Transverse colon (tissue), 4 donors: ENCODE measurements around the gene SNIP1.

Experiments used
- EP300 ChIP-seq: sonication (generic); formaldehyde crosslinking; IDR thresholded peaks from one replicate; pipeline ENCODE4 v1.6.1; 2017; ENCODE audit warnings: antibody characterized with exemption, low read depth
- POLR2AphosphoS5 ChIP-seq, 3 donors: sonication (generic); formaldehyde crosslinking; IDR thresholded peaks; one replicate each; pipeline ENCODE4 v1.6.1; 2016; ENCODE audit warnings: antibody characterized with exemption in 3 of 3
- TF ChIP-seq, protein P1 (sequence below), 5 experiments: fragments of 200-600 bp in 3 of 5; fragments of 450-650 bp in 2 of 5; sonication (generic) in 3 of 5; IDR thresholded peaks; 1 replicate in 2 of 5; 2 replicates in 3 of 5; pipeline ENCODE4 v1.5.1; 2016 to 2017; ENCODE audit warnings: antibody characterized with exemption in 5 of 5, inconsistent platforms in 3 of 5, mild to moderate bottlenecking in 2 of 5, moderate library complexity in 1 of 5

- TF ChIP-seq EP300, result no peak
- TF ChIP-seq, protein P1, sequence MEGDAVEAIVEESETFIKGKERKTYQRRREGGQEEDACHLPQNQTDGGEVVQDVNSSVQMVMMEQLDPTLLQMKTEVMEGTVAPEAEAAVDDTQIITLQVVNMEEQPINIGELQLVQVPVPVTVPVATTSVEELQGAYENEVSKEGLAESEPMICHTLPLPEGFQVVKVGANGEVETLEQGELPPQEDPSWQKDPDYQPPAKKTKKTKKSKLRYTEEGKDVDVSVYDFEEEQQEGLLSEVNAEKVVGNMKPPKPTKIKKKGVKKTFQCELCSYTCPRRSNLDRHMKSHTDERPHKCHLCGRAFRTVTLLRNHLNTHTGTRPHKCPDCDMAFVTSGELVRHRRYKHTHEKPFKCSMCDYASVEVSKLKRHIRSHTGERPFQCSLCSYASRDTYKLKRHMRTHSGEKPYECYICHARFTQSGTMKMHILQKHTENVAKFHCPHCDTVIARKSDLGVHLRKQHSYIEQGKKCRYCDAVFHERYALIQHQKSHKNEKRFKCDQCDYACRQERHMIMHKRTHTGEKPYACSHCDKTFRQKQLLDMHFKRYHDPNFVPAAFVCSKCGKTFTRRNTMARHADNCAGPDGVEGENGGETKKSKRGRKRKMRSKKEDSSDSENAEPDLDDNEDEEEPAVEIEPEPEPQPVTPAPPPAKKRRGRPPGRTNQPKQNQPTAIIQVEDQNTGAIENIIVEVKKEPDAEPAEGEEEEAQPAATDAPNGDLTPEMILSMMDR (IDR thresholded peaks at IDR 0.05), result no peak
- TF ChIP-seq POLR2AphosphoS5 (IDR thresholded peaks at IDR 0.05), result no peak
Observed at GRCh38 chr1:37553598-37553926, 531 bp downstream of the SNIP1 start.
